ENCODE data around the gene PADI1.

GRCh38 chr1:17237561-17237903 is 32.6 kb downstream of the PADI1 start:
- TF ChIP-seq BHLHE40 (IDR thresholded peaks at IDR 0.05; ENCODE audit: borderline replicate concordance) (no peak), SUZ12 (IDR thresholded peaks at IDR 0.05) (no peak), ARNT (IDR thresholded peaks at IDR 0.05) (no peak), SP1 (IDR thresholded peaks at IDR 0.05) (no peak), CTBP1 (IDR thresholded peaks at IDR 0.05; ENCODE audit: borderline replicate concordance) (no peak), NFRKB (IDR thresholded peaks at IDR 0.05) (no peak), L3MBTL2 (conservative IDR thresholded peaks at IDR 0.05) (no peak), FOXA1 (IDR thresholded peaks at IDR 0.05) (no peak), PKNOX1 (IDR thresholded peaks at IDR 0.05) (no peak)
